Glutamatergic neuron (in vitro differentiated cells): Measurements from ENCODE around the gene DIAPH1. TPM values are rescaled to one million over a fixed set of nuclear protein-coding genes. Genes with fewer than 3 reads are reported as not detected.
"Not testable (repeated sequence)": the region's sequence is repeated elsewhere in the genome, so short reads cannot be mapped to it uniquely, and the experiment has no call there.

ENCODE experiments used
- DNase-seq: peaks from one replicate; pipeline ENCODE4 v3.0.0; 2022
- H3K27ac Mint-ChIP-seq: one replicate; pipeline ENCODE4 v1.8.0; 2020; ENCODE audit warnings: mild to moderate bottlenecking, mixed read lengths, inconsistent platforms; ENCODE audit not compliant: unreplicated experiment
- H3K27me3 Mint-ChIP-seq: one replicate; pipeline ENCODE4 v1.8.0; 2020; ENCODE audit warnings: mild to moderate bottlenecking, moderate library complexity, mixed read lengths, inconsistent platforms; ENCODE audit not compliant: unreplicated experiment
- H3K36me3 Mint-ChIP-seq: one replicate; pipeline ENCODE4 v1.8.0; 2020; ENCODE audit warnings: mild to moderate bottlenecking, mixed read lengths, inconsistent platforms; ENCODE audit not compliant: unreplicated experiment
- H3K4me1 Mint-ChIP-seq: one replicate; pipeline ENCODE4 v1.8.0; 2020; ENCODE audit warnings: mild to moderate bottlenecking, low read depth, mixed read lengths, inconsistent platforms; ENCODE audit not compliant: unreplicated experiment
- H3K4me3 Mint-ChIP-seq: one replicate; pipeline ENCODE4 v1.8.0; 2020; ENCODE audit warnings: mild to moderate bottlenecking, mixed read lengths, inconsistent platforms; ENCODE audit not compliant: unreplicated experiment
- H3K9me3 Mint-ChIP-seq: one replicate; pipeline ENCODE4 v1.8.0; 2020; ENCODE audit warnings: mild to moderate bottlenecking, moderate library complexity, mixed read lengths, inconsistent platforms; ENCODE audit not compliant: unreplicated experiment
- total RNA-seq: library from RNA; stranded (reverse); fragmentation: NEBNext Ultra II Directional; extraction: Animal tissue kit (Norgen Biotek cat#: 25700); gene quantifications from one replicate; pipeline ENCODE4 v1.2.1, GENCODE V29; 2021; ENCODE audit not compliant: unreplicated experiment
- TF ChIP-seq, protein P1 (sequence below): fragments of 200-600 bp; sonication (generic); IDR thresholded peaks from one replicate; pipeline ENCODE4 v1.5.0; 2021; ENCODE audit not compliant: partially characterized antibody, unreplicated experiment

DIAPH1 gene
- total RNA-seq, 1 donor from 2014 or later = 51.6 TPM

- Mint-ChIP-seq H3K4me3 (no peak overlapping the region), H3K36me3 (no peaks in the 10 kb centered on the region), H3K9me3 (no peaks in the 10 kb centered on the region), H3K27me3 (no peaks in the 10 kb centered on the region), H3K27ac (no peak overlapping the region), H3K4me1 (peaks cover 8% of the 10 kb centered on the region)
- DNase-seq = no peak
- TF ChIP-seq, protein P1, sequence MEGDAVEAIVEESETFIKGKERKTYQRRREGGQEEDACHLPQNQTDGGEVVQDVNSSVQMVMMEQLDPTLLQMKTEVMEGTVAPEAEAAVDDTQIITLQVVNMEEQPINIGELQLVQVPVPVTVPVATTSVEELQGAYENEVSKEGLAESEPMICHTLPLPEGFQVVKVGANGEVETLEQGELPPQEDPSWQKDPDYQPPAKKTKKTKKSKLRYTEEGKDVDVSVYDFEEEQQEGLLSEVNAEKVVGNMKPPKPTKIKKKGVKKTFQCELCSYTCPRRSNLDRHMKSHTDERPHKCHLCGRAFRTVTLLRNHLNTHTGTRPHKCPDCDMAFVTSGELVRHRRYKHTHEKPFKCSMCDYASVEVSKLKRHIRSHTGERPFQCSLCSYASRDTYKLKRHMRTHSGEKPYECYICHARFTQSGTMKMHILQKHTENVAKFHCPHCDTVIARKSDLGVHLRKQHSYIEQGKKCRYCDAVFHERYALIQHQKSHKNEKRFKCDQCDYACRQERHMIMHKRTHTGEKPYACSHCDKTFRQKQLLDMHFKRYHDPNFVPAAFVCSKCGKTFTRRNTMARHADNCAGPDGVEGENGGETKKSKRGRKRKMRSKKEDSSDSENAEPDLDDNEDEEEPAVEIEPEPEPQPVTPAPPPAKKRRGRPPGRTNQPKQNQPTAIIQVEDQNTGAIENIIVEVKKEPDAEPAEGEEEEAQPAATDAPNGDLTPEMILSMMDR = no peak
These were observed 7.5 kb downstream of the DIAPH1 start for GRCh38 chr5:141611289-141611688.

- not testable (repeated sequence) for H3K36me3 Mint-ChIP-seq, H3K9me3 Mint-ChIP-seq, H3K27me3 Mint-ChIP-seq, H3K4me1 Mint-ChIP-seq, DNase-seq, H3K4me3 Mint-ChIP-seq, H3K27ac Mint-ChIP-seq
These were observed 8.9 kb downstream of the DIAPH1 start for GRCh38 chr5:141609921-141610320.

- no peak overlapping the region for H3K4me3 Mint-ChIP-seq
- no peak overlapping the region for H3K27ac Mint-ChIP-seq
- H3K9me3 Mint-ChIP-seq = no peaks in the 10 kb centered on the region
- no peaks in the 10 kb centered on the region for H3K36me3 Mint-ChIP-seq
- no peaks in the 10 kb centered on the region for H3K27me3 Mint-ChIP-seq
- peaks cover 7% of the 10 kb centered on the region for H3K4me1 Mint-ChIP-seq
- TF ChIP-seq, protein P1 = no peak
- no peak for DNase-seq
These were observed 9.8 kb downstream of the DIAPH1 start for GRCh38 chr5:141609044-141609443.

DNA sequence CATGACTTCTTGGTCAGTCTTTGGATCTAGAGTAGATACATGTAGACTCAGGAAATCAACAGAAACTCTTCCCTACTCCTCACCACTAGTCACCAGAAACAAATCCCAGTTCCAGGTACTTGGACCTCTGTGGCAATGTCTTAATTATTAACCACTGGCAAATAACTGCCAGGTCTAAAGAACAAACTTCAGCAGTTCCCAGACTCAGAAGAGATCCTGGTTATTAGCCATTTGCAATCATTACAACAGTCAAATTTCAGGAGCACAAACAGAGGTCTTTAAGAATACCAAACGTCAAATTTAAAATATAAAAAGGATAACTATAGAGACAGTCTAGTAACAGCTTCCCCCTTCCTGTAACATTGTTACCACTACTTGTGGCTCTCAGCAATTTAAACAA, 10.2 kb downstream of the DIAPH1 start:
- no peaks in the 10 kb centered on the region for H3K36me3 Mint-ChIP-seq
- TF ChIP-seq, protein P1 = no peak
- H3K4me3 Mint-ChIP-seq = no peak overlapping the region
- H3K27me3 Mint-ChIP-seq = no peaks in the 10 kb centered on the region
- no peaks in the 10 kb centered on the region for H3K9me3 Mint-ChIP-seq
- peaks cover 6% of the 10 kb centered on the region for H3K4me1 Mint-ChIP-seq
- no peak for DNase-seq
- no peak overlapping the region for H3K27ac Mint-ChIP-seq

DNA sequence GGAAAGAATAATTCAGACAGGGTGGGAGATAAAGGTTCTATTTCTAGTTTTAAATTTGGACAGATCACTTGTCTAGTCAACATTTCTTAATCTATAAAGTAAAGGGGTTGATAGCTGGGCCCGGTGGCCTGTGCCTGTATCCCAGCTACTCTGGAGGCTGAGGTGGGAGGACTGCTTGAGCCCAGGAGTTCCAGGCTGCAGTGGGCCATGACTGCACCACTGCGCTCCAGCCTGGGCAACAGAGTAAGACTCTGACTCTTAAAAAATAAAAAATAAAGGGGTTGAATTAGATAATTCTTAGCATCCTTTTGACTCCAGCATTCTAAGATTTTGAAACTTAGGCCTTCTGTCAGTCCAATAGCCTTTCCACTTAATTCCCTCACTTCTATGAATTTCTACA, 10.8 kb downstream of the DIAPH1 start:
- H3K27ac Mint-ChIP-seq = no peak overlapping the region
- no peak overlapping the region for H3K4me3 Mint-ChIP-seq
- H3K4me1 Mint-ChIP-seq = peaks cover 3% of the 10 kb centered on the region
- no peaks in the 10 kb centered on the region for H3K36me3 Mint-ChIP-seq
- TF ChIP-seq, protein P1 = no peak
- H3K9me3 Mint-ChIP-seq = no peaks in the 10 kb centered on the region
- no peaks in the 10 kb centered on the region for H3K27me3 Mint-ChIP-seq
- no peak for DNase-seq
